ENCODE results near the gene ZBTB7C. TPM values are rescaled to one million over a fixed set of nuclear protein-coding genes. Genes with fewer than 3 reads are reported as not detected.
A peak's percentile ranks its signal among the peaks of the same experiment; 100 is the strongest.

Gene ZBTB7C
- total RNA-seq, 1 donor from 2014 or later, result 0.17 TPM

DNA sequence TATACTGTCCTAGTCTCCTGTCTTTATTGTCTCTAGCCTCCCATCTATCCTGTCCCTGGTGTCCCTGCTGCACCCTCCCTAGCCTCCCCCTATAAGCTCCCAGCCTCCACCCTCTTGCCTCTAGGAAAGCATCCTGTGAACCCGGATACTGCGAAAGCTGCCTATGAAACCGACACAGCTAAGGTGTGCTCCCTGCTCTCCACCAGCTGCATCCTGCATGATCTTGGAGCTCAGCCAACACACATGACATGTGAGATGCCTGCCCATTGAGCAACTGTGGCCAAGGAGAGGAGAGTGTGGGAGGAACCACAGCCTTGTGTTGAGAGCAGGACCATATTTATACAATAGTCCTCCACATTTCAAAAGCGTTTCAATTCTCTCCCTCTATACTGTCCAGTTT, 187.1 kb downstream of the ZBTB7C start:
- peak; percentile 12 for DNase-seq (ENCODE audit: low read depth)
- no peak overlapping the region for H3K4me3 ChIP-seq (ENCODE audit: low read depth, low read length)
- TF ChIP-seq, protein P1, sequence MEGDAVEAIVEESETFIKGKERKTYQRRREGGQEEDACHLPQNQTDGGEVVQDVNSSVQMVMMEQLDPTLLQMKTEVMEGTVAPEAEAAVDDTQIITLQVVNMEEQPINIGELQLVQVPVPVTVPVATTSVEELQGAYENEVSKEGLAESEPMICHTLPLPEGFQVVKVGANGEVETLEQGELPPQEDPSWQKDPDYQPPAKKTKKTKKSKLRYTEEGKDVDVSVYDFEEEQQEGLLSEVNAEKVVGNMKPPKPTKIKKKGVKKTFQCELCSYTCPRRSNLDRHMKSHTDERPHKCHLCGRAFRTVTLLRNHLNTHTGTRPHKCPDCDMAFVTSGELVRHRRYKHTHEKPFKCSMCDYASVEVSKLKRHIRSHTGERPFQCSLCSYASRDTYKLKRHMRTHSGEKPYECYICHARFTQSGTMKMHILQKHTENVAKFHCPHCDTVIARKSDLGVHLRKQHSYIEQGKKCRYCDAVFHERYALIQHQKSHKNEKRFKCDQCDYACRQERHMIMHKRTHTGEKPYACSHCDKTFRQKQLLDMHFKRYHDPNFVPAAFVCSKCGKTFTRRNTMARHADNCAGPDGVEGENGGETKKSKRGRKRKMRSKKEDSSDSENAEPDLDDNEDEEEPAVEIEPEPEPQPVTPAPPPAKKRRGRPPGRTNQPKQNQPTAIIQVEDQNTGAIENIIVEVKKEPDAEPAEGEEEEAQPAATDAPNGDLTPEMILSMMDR (conservative IDR thresholded peaks at IDR 0.05; ENCODE audit: low read depth, low read length), result no peak

DNA sequence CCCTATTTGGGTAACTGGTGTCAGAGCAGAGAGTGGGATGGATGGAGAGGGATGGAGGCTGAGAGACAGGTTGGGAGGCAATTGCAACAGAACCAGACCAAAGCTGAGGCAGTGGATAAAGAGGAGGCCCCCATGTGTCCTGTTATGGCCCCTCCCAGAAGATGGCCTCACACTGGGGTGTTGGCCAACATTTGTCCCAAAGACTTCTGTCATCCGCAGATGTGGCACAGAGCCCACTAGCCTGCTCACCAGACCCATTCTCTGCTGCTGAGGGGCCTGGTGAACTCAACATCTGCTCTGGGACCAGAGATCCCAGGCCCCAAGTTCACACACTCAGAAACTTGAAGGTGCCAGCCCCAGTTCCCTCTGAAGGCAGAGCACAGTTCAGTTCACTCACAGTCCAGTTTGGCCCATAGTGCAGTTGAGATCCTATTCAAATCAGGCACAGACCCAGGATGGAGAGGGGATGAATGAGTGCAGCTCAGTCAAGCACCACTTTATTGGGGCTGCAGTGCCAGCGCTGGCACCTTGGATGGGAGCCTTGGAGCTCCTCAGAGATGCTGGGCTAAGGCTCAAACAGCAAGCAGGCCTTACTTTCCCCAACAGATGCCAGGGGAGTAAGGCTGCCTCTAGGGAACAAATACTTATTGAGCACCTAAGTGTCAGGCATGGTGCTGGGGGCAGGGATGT, 189.2 kb downstream of the ZBTB7C start:
- H3K4me3 ChIP-seq (ENCODE audit: low read depth, low read length), result no peak overlapping the region
- TF ChIP-seq, protein P1 (conservative IDR thresholded peaks at IDR 0.05; ENCODE audit: low read depth, low read length), result no peak
- no peak for DNase-seq (ENCODE audit: low read depth)

DNA sequence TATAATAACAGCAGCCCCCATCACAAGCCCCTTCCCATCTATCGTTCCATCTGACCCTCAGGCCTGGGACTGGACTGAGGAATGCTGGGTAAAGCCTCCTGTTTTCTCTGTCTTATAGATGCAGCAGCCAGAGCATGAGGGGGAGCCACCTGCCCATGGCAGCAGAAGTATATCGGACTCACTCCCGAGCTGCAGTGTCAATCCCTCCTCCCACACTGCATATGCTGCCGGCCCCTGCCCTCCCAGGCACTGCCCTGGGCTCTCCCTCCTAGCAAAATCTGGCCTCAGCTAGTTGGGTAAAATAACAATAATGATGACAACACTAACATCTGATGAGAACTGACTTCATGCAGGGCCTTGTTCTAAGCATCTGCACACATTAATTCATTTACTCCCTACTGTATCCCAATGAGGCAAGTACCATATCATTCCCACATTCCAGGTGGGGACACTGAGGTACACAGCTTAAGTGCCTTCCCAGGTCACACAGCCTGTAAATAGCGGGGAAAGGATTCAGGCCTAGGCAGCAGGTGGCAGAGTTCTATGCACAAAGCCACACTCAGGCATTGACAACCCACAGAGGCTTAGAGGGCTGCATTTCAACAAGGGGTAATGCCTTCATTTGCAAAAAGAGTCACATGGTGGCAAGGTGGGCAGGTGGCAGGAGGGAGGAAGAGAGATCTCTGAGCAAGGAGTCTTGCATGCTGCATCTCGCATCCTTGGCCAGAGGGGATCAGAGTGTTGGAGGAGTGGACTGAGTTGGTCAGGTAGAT, 190.0 kb downstream of the ZBTB7C start:
- TF ChIP-seq, protein P1 (conservative IDR thresholded peaks at IDR 0.05; ENCODE audit: low read depth, low read length), result peak; percentile 11
- DNase-seq (ENCODE audit: low read depth), result no peak

DNA sequence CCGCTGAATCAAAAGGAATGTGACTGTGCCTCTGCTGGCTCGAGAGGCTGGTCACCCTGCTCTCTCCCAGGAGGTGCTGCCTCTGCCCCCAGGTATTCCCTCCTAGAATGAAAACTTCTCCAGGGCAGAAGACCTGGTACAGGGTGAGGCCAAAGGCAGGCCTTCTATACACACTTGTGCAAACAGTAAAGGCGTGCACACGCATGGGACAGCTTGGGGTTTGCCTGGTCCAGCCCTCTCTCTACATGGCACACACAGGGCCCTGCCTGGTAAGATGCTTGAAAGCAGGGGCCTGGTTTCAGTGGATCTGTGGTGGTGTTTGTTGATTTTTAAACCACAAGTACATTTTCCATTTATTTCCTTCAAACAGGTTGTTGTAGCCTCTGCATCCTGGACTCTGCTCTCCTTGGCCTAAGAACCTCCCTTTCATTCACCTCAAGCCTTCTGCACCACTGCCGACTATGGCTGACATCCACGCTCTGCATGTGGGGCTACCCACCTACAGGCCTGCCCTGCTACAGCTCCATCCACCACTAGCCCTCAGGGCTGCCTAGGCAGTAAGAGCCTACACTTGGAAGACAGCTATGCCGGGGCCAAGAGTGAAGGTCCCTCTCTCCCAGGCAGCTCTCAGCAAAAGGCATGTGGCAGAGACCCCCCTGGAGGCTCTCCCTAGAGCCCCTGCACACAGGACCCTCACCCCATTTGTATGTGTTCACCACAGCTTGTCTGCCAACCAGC, 190.7 kb downstream of the ZBTB7C start:
- H3K4me3 ChIP-seq (ENCODE audit: low read depth, low read length), result no peak overlapping the region
- TF ChIP-seq, protein P1 (conservative IDR thresholded peaks at IDR 0.05; ENCODE audit: low read depth, low read length), result no peak
- no peak for DNase-seq (ENCODE audit: low read depth)

More for the DNA sequence above, 190.0 kb downstream of the ZBTB7C start:
- no peak overlapping the region for H3K4me3 ChIP-seq (ENCODE audit: low read depth, low read length)

DNA sequence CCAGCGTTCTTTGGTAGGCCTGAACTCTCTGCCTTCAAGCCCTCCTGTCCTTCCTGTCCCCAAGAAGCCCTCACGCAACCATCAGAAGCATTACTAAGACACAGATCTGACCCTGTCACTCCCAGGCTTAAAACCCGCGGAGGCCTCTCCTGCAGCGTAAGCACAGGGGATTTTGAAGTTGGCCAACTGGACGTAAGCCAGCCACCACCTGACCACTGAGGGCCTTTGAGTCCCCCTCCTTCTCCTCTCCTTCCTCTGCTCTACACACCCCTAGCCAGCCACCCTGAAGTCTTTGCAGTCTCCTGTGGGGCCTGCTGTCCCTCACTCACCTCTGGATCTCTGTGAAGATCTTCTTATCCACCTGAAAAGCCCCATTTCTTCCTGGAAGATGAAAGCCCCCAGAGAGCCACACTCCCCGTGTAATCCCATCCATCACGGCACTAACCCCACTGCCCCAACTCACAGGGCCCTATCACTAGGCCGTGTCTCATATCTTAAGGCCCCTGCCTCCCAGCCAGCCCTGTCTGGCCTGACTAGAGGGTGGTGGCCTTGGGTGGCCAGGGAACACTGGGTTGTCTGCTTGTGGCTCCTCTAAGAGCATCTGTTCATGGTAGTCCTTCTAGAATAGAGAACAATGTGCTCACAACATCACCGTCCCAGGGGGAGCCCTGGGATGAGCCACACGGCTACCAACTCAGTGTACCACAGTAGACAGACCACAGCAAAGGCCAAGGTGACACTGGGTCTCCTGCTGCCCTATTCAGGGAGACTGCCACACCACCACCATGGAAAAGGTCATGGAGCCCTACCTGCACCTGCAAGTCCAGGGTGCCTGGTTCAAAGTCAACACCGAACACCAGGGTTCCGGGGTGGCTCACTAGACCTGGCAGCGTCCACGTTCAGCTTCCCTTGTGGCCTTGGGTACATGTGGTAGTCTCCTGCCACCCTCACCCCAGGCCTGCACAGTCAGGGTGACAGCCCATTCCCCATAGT, 191.6 kb downstream of the ZBTB7C start:
- DNase-seq (ENCODE audit: low read depth), result no peak
- TF ChIP-seq, protein P1 (conservative IDR thresholded peaks at IDR 0.05; ENCODE audit: low read depth, low read length), result no peak
- no peak overlapping the region for H3K4me3 ChIP-seq (ENCODE audit: low read depth, low read length)

DNA sequence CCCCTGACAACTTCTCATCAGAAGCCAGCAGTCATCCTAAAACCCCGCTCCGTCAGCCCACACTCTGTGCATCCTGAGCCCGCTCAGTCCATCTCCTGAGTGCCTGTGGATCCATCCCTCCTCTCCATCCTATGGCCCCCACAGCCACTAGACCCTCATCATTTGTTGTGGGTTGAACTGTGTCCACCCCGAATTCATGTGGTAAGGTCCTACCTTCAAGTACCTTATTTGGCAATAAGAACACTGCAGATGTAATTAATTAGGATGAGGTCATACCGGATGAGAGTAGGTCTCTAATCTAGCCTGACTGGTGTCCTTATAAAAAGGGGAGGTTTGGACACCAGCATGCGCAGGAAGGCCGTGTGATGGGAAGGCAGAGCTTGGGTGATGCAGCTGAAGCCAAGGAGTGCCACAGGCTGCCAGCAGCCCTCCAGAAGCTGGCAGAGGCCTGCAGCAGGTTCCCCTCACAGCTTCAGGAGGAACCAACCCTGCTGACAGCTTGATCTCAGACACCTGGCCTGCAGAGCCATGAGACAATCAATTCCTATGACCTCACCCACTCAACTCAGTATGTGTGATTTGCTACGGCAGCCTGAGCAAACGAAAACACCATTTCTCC, 192.4 kb downstream of the ZBTB7C start:
- TF ChIP-seq, protein P1 (conservative IDR thresholded peaks at IDR 0.05; ENCODE audit: low read depth, low read length), result no peak
- no peak overlapping the region for H3K4me3 ChIP-seq (ENCODE audit: low read depth, low read length)
- DNase-seq (ENCODE audit: low read depth), result no peak

Measured in epithelial cell of proximal tubule (primary cell).